ENCODE data around the gene PTPRN2.

Gene PTPRN2

GRCh38 chr7:157617401-157617800 is 970.2 kb downstream of the PTPRN2 start:
- DNase-seq (ENCODE audit: low spot score): no peak

- no peak for DNase-seq (ENCODE audit: low spot score)
Measured at GRCh38 chr7:157616931-157617330, 970.7 kb downstream of the PTPRN2 start.

GRCh38 chr7:157616426-157616825 is 971.2 kb downstream of the PTPRN2 start:
- DNase-seq (ENCODE audit: low spot score): no peak

GRCh38 chr7:157615852-157616251 is 971.8 kb downstream of the PTPRN2 start:
- DNase-seq (ENCODE audit: low spot score): no peak

DNA sequence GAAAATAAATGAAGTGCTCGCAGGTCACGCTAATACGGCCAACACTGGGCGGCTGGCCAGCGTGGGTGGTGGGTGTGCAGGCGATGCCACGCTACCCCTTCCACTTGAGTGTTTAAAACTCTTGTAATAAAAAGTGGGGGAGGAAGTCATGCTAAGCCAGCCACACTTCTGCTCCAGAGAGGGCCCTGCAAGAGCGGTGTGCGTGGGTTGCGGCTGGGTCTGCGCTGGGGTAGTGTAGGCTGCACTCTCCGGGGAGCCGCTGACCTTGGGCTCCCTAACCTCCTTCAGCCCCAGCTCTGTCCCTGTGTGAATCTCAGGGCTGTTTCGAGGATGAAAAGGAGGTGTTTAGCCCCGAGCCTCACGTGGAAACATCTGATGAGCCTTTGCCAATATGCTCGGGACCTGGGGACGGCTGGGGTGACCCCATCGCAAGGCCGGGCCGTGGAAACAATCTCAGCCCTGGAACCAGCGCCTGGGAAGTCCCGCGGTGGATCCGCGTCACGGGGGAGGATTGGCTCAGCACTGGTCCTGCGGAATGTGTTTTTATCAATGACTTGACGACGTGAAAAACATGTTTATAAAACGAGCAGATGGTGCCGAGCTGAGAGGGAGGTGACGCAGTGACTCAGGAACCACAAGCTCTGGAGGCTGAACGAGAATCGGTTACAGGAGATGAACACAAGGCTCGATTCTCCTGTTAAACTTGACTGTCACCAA is 972.4 kb downstream of the PTPRN2 start:
- no peak for DNase-seq (ENCODE audit: low spot score)

DNA sequence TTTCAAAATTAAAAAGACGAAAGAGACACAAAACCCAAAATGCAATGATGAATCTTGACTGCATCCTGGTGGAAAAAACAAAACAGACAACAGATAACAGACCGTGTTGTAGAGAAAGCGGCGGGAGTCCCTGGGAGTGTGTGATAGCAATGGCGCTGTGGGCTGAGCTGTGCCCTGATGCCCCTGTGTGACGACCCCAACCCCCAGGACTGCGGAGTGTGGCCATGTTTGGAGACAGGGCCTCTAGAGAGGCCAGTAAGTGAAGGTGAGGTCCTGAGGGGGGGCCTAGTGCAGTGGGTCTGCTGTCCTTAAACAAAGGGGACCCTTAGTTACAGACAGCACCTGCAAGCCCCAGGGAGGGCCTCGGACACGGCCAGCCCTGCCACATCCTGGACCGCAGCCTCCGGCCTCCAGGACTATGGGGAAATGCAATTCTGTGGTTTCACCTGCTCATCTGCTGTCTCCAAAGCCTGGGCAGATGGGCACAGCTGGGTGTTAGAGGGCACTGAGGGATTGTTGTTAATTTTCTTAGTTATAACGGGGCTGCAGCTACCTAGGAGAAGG is 973.1 kb downstream of the PTPRN2 start:
- DNase-seq (ENCODE audit: low spot score): no peak

GRCh38 chr7:157613575-157614322 is 973.9 kb downstream of the PTPRN2 start:
- no peak for DNase-seq (ENCODE audit: low spot score)

GRCh38 chr7:157612664-157613561 is 974.7 kb downstream of the PTPRN2 start:
- no peak for DNase-seq (ENCODE audit: low spot score)

DNA sequence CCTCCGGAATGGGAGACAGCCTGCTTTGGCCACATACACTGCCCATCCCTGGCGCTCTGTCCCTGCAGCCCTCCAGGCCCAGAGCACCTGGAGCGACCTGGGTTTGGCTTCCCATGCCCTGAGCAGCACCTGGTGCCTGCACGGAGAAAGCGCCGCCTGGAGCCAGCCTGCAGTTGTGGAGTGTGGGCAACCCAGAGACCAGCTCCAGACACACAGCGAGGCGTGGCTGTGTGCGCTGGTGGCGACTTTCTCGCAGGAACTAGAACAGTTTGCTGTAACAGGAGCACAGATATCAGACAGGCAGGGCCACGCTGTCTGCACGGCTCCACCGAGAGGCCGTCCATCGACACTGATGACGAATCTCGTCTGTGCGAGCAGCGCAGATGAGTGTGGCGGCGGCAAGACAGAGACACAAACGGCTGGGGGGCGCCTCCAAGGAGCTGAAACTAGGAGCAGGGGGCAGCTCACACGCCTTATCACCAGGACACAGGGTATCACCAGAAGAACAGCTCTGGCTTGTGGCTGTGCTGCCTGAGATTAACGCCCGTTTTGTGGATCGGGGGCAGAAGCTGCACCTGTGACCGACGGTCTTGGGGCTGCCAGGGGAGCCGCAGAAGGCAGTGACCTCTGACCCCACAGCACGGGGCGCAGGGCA is 975.5 kb downstream of the PTPRN2 start:
- DNase-seq (ENCODE audit: low spot score): no peak

DNA sequence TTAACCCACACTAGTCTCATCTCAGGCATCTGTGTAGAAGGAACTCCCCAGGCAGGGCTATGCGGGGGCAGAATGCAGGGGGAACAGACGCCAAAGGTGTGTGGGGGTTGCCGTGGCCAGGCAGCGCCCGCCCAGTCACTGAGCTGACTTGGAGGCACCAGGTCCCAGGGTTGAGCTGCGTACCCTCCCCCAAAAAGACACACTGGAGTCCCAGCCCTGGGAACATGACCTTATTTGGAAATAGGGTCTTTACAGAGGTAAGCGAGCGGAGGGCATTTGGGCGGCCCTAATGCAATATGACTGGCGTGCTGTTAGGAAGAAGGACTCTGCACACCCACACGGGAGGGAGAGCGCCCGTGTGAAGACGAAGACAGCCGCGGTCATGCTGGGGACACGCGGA is 976.3 kb downstream of the PTPRN2 start:
- no peak for DNase-seq (ENCODE audit: low spot score)

GRCh38 chr7:157610671-157611295 is 976.8 kb downstream of the PTPRN2 start:
- no peak for DNase-seq (ENCODE audit: low spot score)

- no peak for DNase-seq (ENCODE audit: low spot score)
Measured at GRCh38 chr7:157609932-157610640, 977.5 kb downstream of the PTPRN2 start.

DNA sequence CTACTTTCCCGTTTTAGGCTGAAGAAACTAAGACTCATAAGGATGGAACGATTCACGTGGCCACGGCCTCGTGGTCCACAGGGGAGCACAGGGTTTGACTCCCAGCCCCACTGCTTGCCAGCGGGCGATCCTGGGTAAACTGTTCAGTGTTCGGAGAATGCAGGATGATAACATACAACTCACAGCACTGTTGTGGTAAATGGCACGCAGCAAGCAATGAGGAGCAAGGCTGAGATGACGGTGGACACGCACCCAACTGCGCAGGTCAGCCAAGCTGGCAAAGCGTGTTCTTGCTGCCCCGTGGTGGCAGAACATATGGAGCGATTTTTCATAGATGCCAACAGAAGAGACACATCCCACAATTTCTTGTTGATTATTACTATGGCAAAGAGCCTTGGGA is 978.1 kb downstream of the PTPRN2 start:
- DNase-seq (ENCODE audit: low spot score): no peak

GRCh38 chr7:157607218-157607617 is 980.4 kb downstream of the PTPRN2 start:
- DNase-seq (ENCODE audit: low spot score): no peak

GRCh38 chr7:157606140-157606539 is 981.5 kb downstream of the PTPRN2 start:
- no peak for DNase-seq (ENCODE audit: low spot score)

DNA sequence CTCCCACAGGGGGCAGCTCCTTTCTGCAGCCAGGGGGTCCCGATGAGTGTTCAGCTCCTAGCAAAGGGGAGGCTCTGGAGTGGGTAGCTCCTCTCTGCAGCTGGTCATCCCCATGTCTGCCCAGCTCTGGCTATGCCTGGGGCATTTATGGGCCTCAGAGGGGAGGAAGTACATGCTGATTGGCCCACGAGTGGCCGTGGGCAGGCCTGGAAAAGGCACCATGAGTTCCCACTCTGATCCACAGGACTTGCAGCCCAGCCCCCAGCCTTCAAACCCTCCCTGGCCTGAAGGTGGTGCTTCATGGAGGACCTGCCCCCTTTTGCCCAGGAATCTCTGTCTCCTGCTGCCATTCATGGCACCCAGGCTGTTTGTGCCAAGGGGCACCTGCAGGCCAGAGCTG is 982.0 kb downstream of the PTPRN2 start:
- no peak for DNase-seq (ENCODE audit: low spot score)

DNA sequence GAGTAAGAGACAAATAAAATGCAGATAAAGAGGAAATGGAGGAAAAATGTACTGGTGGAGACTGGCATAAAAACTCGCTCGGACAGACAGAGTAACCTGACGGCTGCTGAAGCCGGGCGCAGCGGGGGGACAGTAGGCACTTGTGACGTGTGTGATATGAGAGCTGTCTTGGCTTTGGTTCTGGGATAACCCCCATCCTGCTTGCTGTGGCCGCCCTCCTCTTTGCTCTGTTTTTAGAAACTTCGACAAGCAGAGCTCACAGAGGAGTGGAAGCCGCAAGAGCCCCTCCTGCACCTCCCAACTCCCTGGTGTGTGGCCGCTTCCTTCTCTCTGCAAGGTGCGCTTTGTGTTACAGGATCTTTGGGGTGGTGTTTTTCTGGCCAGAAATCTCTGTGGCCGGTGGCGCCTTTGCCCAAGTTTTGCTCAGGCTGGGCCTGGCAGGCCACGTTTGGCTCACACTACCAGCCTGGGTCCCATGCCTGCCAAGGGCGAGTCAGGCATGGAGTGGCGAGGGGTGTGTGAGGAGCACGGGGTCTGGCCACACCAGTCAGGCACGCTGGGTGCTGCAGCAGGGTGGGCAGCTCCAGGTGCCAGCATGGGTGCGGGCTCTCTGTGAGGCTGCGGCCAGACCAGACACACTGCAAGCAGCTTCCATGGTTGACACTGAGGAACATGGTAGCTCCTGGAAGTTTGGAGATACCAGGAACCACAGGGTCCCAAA is 982.8 kb downstream of the PTPRN2 start:
- no peak for DNase-seq (ENCODE audit: low spot score)

GRCh38 chr7:157603716-157604115 is 983.9 kb downstream of the PTPRN2 start:
- DNase-seq (ENCODE audit: low spot score): no peak

- DNase-seq (ENCODE audit: low spot score): no peak
Measured at GRCh38 chr7:157603005-157603404, 984.6 kb downstream of the PTPRN2 start.

DNA sequence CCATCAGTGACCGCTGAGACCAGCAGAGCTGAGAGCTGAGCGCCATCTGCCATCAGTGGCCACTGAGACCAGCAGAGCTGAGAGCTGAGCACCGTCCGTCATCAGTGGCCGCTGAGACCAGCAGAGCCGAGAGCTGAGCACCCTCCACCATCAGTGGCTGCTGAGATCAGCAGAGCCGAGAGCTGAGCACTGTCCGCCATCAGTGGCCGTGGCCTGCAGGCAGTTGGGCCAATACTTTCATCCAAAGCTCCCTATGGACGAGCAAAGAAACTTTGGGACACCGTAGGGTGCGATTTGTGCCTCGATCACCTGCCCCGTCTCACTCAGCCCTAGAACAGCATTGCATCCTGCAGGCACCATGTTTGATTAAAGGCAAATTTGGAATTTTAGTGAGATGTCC is 985.0 kb downstream of the PTPRN2 start:
- DNase-seq (ENCODE audit: low spot score): no peak
